Omental fat pad (tissue), 4 donors: ENCODE results near the gene ZNF764. TPM values are rescaled to one million over a fixed set of nuclear protein-coding genes. Genes with fewer than 3 reads are reported as not detected.

Experiments
- ATAC-seq: fragments of 150-250 bp; one replicate; pipeline ENCODE4 v1.9.1; 2016; ENCODE audit warnings: mild to moderate bottlenecking, moderate library complexity; ENCODE audit not compliant: low FRiP score
- DNase-seq: peaks from one replicate; pipeline ENCODE4 v3.0.0-alpha.2; 2019; ENCODE audit warnings: low spot score
- CTCF ChIP-seq, 3 donors: fragments of 450-650 bp; IDR thresholded peaks; one replicate each; pipeline ENCODE4 v1.5.1; 2016 to 2017; ENCODE audit warnings: antibody characterized with exemption in 3 of 3, mild to moderate bottlenecking in 3 of 3, moderate library complexity in 2 of 3
- total RNA-seq, 4 donors: library from RNA; depleted of rRNA; stranded (reverse); fragments of >200 nt; gene quantifications; one replicate each; pipeline ENCODE4 v1.1.0, GENCODE V29; 2016

ZNF764 gene
- total RNA-seq, 4 donors from 2014 or later = 4.5 to 15.9 (median 10.1) TPM

GRCh38 chr16:30585022-30585399, 26.8 kb upstream of the ZNF764 start:
- ATAC-seq (no peak), DNase-seq (no peak)
- TF ChIP-seq CTCF (IDR thresholded peaks at IDR 0.05) = no peak

GRCh38 chr16:30582611-30583340, 24.6 kb upstream of the ZNF764 start:
- no peak for TF ChIP-seq CTCF (IDR thresholded peaks at IDR 0.05)
- DNase-seq (no peak), ATAC-seq (no peak)

GRCh38 chr16:30581457-30581856, 23.3 kb upstream of the ZNF764 start:
- TF ChIP-seq CTCF (IDR thresholded peaks at IDR 0.05) = no peak
- DNase-seq = no peak
- no peak for ATAC-seq

GRCh38 chr16:30574678-30575077, 16.5 kb upstream of the ZNF764 start:
- ATAC-seq = no peak
- no peak for DNase-seq
- TF ChIP-seq CTCF (IDR thresholded peaks at IDR 0.05) = no peak

GRCh38 chr16:30571445-30572322, 13.5 kb upstream of the ZNF764 start, which contains the start of gene ZNF688:
TSS of gene ZNF688 (minus strand) at chr16:30571714. CDS start at chr16:30571629, 85 bp downstream.
- peak; percentile 85 for DNase-seq
- no peak for TF ChIP-seq CTCF (IDR thresholded peaks at IDR 0.05)
- ATAC-seq = peak; percentile 93

GRCh38 chr16:30570636-30571444, 12.7 kb upstream of the ZNF764 start:
- no peak for ATAC-seq
- TF ChIP-seq CTCF (IDR thresholded peaks at IDR 0.05) = no peak
- no peak for DNase-seq
